IMR-90 (cell line): ENCODE data around the gene NOS1AP. TPM values are rescaled to one million over a fixed set of nuclear protein-coding genes. Genes with fewer than 3 reads are reported as not detected.

Experiments
- ATAC-seq: fragments of 200-7000 bp; cut with Tn5 transposase; 2 replicates; pipeline ENCODE4 v1.9.1; 2020; ENCODE audit warnings: low read depth, mild to moderate bottlenecking, moderate library complexity
- BruUV-seq: library from RNA; stranded (reverse); fragments of 400-500 nt; replicated peaks from 2 replicates; lab custom pipeline; 2021; lab: Mats Ljungman, UMichigan
- CTCF ChIA-PET: fragments of 300-600 bp; formaldehyde crosslinking; extraction: SDS; loops from one replicate; lab custom pipeline; 2021; ENCODE audit warnings: antibody characterized with exemption; lab: Yijun Ruan, JAX
- POLR2A ChIA-PET: fragments of 300-600 bp; sonication (Branson Sonifier 250); formaldehyde crosslinking; loops from one replicate; lab custom pipeline; 2022; ENCODE audit warnings: antibody characterized with exemption; ENCODE audit not compliant: unreplicated experiment; lab: Charles Lee
- DNase-seq: peaks from one replicate; pipeline ENCODE4 v3.0.0; 2013
- H2AFZ ChIP-seq: replicated peaks from 2 replicates; pipeline ENCODE3; 2013; ENCODE audit warnings: low read length, mild to moderate bottlenecking; ENCODE audit not compliant: poor library complexity
- H2AK5ac ChIP-seq: 2 replicates; pipeline ENCODE4 v1.6.1; 2013; ENCODE audit warnings: low read depth, low read length, inconsistent platforms
- H2AK9ac ChIP-seq: replicated peaks from 2 replicates; pipeline ENCODE3; 2013; ENCODE audit warnings: mild to moderate bottlenecking, low read depth, low read length, moderate library complexity; ENCODE audit not compliant: poor library complexity
- H2BK120ac ChIP-seq: 2 replicates; pipeline ENCODE4 v1.6.1; 2013; ENCODE audit warnings: low read depth, low read length, inconsistent platforms
- H2BK15ac ChIP-seq: 3 replicates; pipeline ENCODE4 v1.6.1; 2013; ENCODE audit warnings: low read depth, low read length, inconsistent platforms
- H2BK20ac ChIP-seq: 2 replicates; pipeline ENCODE4 v1.6.1; 2013; ENCODE audit warnings: low read depth, mild to moderate bottlenecking, inconsistent platforms, low read length, moderate library complexity
- H2BK5ac ChIP-seq: 2 replicates; pipeline ENCODE4 v1.6.1; 2013; ENCODE audit warnings: mild to moderate bottlenecking, low read depth, low read length, inconsistent platforms; ENCODE audit not compliant: poor library complexity, severe bottlenecking
- H3K14ac ChIP-seq: replicated peaks from 2 replicates; pipeline ENCODE4 v1.6.1; 2013; ENCODE audit warnings: low read depth, low read length, inconsistent platforms
- H3K18ac ChIP-seq: 2 replicates; pipeline ENCODE4 v1.6.1; 2013; ENCODE audit warnings: low read depth, low read length, control low read depth
- H3K23ac ChIP-seq: 2 replicates; pipeline ENCODE4 v1.6.1; 2013; ENCODE audit warnings: low read depth, low read length, inconsistent platforms
- H3K27ac ChIP-seq: 2 replicates; pipeline ENCODE4 v1.5.1; 2013; ENCODE audit warnings: mild to moderate bottlenecking, control low read depth, low read length; ENCODE audit not compliant: insufficient read depth
- H3K27me3 ChIP-seq: 2 replicates; pipeline ENCODE4 v1.6.1; 2013; ENCODE audit warnings: low read length; ENCODE audit not compliant: control insufficient read depth, insufficient read depth
- H3K36me3 ChIP-seq: 2 replicates; pipeline ENCODE4 v1.6.1; 2013; ENCODE audit warnings: low read length, mixed read lengths; ENCODE audit not compliant: control insufficient read depth, insufficient read depth
- H3K4ac ChIP-seq: 2 replicates; pipeline ENCODE4 v1.6.1; 2013; ENCODE audit warnings: low read depth, low read length, inconsistent platforms
- H3K4me1 ChIP-seq: 2 replicates; pipeline ENCODE4 v1.6.1; 2013; ENCODE audit warnings: low read length, mixed read lengths; ENCODE audit not compliant: control insufficient read depth, insufficient read depth
- H3K4me2 ChIP-seq: 2 replicates; pipeline ENCODE4 v1.6.1; 2013; ENCODE audit warnings: low read depth, mild to moderate bottlenecking, control low read depth, low read length, moderate library complexity
- H3K4me3 ChIP-seq: 2 replicates; pipeline ENCODE4 v1.5.1; 2013; ENCODE audit warnings: low read depth, mild to moderate bottlenecking, control low read depth, low read length, moderate library complexity; ENCODE audit not compliant: insufficient read depth
- H3K56ac ChIP-seq: 2 replicates; pipeline ENCODE4 v1.6.1; 2013; ENCODE audit warnings: low read length, inconsistent platforms; ENCODE audit not compliant: insufficient read depth; ENCODE audit errors: extremely low read depth
- H3K79me1 ChIP-seq, 2 experiments: 2 replicates each; pipeline ENCODE4 v1.6.1; 2013; ENCODE audit warnings: low read length in 2 of 2, inconsistent platforms in 1 of 2, low read depth in 1 of 2
- H3K9ac ChIP-seq: 2 replicates; pipeline ENCODE4 v1.6.1; 2013; ENCODE audit warnings: low read depth, low read length, control low read depth
- H3K9me1 ChIP-seq: 2 replicates; pipeline ENCODE4 v1.6.1; 2013; ENCODE audit warnings: low read length, inconsistent platforms; ENCODE audit not compliant: insufficient read depth
- H3K9me3 ChIP-seq: 2 replicates; pipeline ENCODE4 v1.6.1; 2013; ENCODE audit warnings: low read length; ENCODE audit not compliant: control insufficient read depth, insufficient read depth
- H4K20me1 ChIP-seq: 2 replicates; pipeline ENCODE4 v1.6.1; 2013; ENCODE audit warnings: low read length, inconsistent platforms; ENCODE audit not compliant: insufficient read depth
- H4K5ac ChIP-seq: 2 replicates; pipeline ENCODE4 v1.6.1; 2013; ENCODE audit warnings: mild to moderate bottlenecking, low read depth, low read length, control low read depth
- H4K8ac ChIP-seq, 2 experiments: 2 replicates each; pipeline ENCODE4 v1.6.1; 2013; ENCODE audit warnings: low read depth in 2 of 2, low read length in 2 of 2, control low read depth in 1 of 2, inconsistent platforms in 1 of 2
- H4K91ac ChIP-seq: 2 replicates; pipeline ENCODE4 v1.6.1; 2013; ENCODE audit warnings: low read depth, low read length, inconsistent platforms; ENCODE audit not compliant: insufficient read depth
- BHLHE40 ChIP-seq: fragments of 150-350 bp; IDR thresholded peaks from 2 replicates; pipeline ENCODE4 v1.6.1; 2016; ENCODE audit warnings: mild to moderate bottlenecking, low read depth, low read length
- CEBPB ChIP-seq: IDR thresholded peaks from 2 replicates; pipeline ENCODE4 v1.6.1; 2012; ENCODE audit warnings: low read depth, low read length, improper control_type of control experiment
- CHD1 ChIP-seq: IDR thresholded peaks from 2 replicates; pipeline ENCODE4 v1.6.1; 2012; ENCODE audit warnings: low read depth, low read length, improper control_type of control experiment
- CTCF ChIP-seq: conservative IDR thresholded peaks from 2 replicates; pipeline ENCODE4 v1.5.1; 2012; ENCODE audit warnings: mild to moderate bottlenecking, low read depth, low read length, improper control_type of control experiment
- FOS ChIP-seq: fragments of 150-350 bp; IDR thresholded peaks from 2 replicates; pipeline ENCODE4 v1.6.1; 2016; ENCODE audit warnings: low read depth, low read length
- MAFK ChIP-seq: IDR thresholded peaks from 2 replicates; pipeline ENCODE4 v1.6.1; 2012; ENCODE audit warnings: low read depth, low read length, improper control_type of control experiment
- MAZ ChIP-seq: IDR thresholded peaks from 2 replicates; pipeline ENCODE4 v1.6.1; 2012; ENCODE audit warnings: low read depth, mild to moderate bottlenecking, low read length, improper control_type of control experiment, moderate library complexity, borderline replicate concordance
- MXI1 ChIP-seq: IDR thresholded peaks from 2 replicates; pipeline ENCODE4 v1.6.1; 2012; ENCODE audit warnings: low read depth, mild to moderate bottlenecking, low read length, moderate library complexity, borderline replicate concordance
- NFE2L2 ChIP-seq: fragments of 150-350 bp; IDR thresholded peaks from 2 replicates; pipeline ENCODE4 v1.6.1; 2016; ENCODE audit warnings: low read depth, mild to moderate bottlenecking, low read length
- POLR2A ChIP-seq: IDR thresholded peaks from 2 replicates; pipeline ENCODE4 v1.6.1; 2012; ENCODE audit warnings: mild to moderate bottlenecking, low read depth, low read length
- RAD21 ChIP-seq: IDR thresholded peaks from 2 replicates; pipeline ENCODE4 v1.6.1; 2012; ENCODE audit warnings: low read length, improper control_type of control experiment
- RCOR1 ChIP-seq: IDR thresholded peaks from 2 replicates; pipeline ENCODE4 v1.6.1; 2012; ENCODE audit warnings: mild to moderate bottlenecking, low read length, improper control_type of control experiment; ENCODE audit not compliant: insufficient replicate concordance
- RFX5 ChIP-seq: IDR thresholded peaks from 2 replicates; pipeline ENCODE4 v1.8.0; 2012; ENCODE audit warnings: low read depth, mild to moderate bottlenecking, low read length, moderate library complexity
- SMC3 ChIP-seq: fragments of 150-350 bp; IDR thresholded peaks from 2 replicates; pipeline ENCODE4 v1.6.1; 2016; ENCODE audit warnings: low read depth, mild to moderate bottlenecking, antibody characterized with exemption, low read length, moderate library complexity
- dilution Hi-C: fragments of 300-500 bp; cut with HindIII; formaldehyde crosslinking; loops from one replicate; pipeline ENCODE4 v1.14.3; 2018; ENCODE audit warnings: low sequenced_read_pairs; ENCODE audit not compliant: unreplicated experiment
- in situ Hi-C: fragments of 300-500 bp; cut with MboI; formaldehyde crosslinking; loops from 3 replicates; pipeline ENCODE4 v1.14.3; 2019; ENCODE audit warnings: low sequenced_read_pairs, inconsistent platforms, mixed read lengths
- intact Hi-C: fragments of 100-400 bp; cut with micrococcal nuclease; formaldehyde crosslinking; loops from 2 replicates; pipeline ENCODE4 v1.10.0; 2022
- polyA plus RNA-seq, 3 experiments: library from polyadenylated mRNA; depleted of rRNA; stranded (reverse); fragments of >200 nt; gene quantifications; 2 replicates each; pipeline ENCODE4 v1.2.3, GENCODE V29; 2012; ENCODE audit warnings: low replicate concordance in 1 of 3
- total RNA-seq: library from RNA; depleted of rRNA; stranded (reverse); fragments of >200 nt; gene quantifications from 2 replicates; pipeline ENCODE4 v1.2.3, GENCODE V29; 2012
- TF ChIP-seq, protein P1 (sequence below): fragments of 150-350 bp; IDR thresholded peaks from 2 replicates; pipeline ENCODE4 v1.6.1; 2016; ENCODE audit warnings: low read depth, mild to moderate bottlenecking, low read length, moderate library complexity, borderline replicate concordance
- TF ChIP-seq, protein P2 (sequence below): fragments of 150-350 bp; IDR thresholded peaks from 2 replicates; pipeline ENCODE4 v1.6.1; 2017; ENCODE audit warnings: mild to moderate bottlenecking, antibody characterized with exemption, low read length, low read depth

NOS1AP gene
- total and polyA plus RNA-seq, 2 of the 4 experiments (the other 2 are of a cell fraction): 0.18 to 0.19 TPM

DNA sequence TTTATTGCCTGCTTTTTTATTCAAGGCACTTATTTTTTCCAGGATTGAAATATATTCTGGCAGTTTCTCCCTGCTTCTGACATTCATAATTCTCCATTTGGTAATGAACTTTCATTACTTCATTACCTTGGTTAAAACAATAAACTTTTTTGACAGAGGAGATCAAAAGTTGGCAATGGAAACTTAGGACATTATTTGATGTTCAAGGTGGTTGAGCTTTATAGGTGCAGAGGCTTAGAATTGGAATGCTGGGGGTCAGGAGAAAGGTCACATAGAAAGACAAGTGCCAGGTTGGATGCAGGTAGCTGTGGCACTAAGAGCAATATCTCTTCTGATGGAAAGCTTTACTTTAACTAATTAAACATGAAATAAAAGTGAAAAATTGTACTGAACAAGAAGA is 154.8 kb downstream of the NOS1AP start:
- intact Hi-C loops (no loop called here), in situ Hi-C loops (no loop called here), dilution Hi-C loops (no loop called here)

More for the DNA sequence above, 154.8 kb downstream of the NOS1AP start:
- Histone ChIP-seq H2AK5ac (no peak overlapping the region), H3K27me3 (peaks cover 7% of the 10 kb centered on the region), H2BK5ac (no peak overlapping the region), H3K23ac (no peak overlapping the region), H2BK15ac (no peak overlapping the region), H3K4me1 (no peaks in the 10 kb centered on the region), H3K14ac (no peak overlapping the region), H3K36me3 (no peaks in the 10 kb centered on the region), H3K4ac (no peak overlapping the region), H3K4me3 (no peak overlapping the region), H3K79me1 (no peaks in the 10 kb centered on the region), H3K18ac (no peak overlapping the region), H2BK20ac (no peak overlapping the region), H3K9me1 (no peaks in the 10 kb centered on the region), H2AK9ac (no peak overlapping the region), H3K4me2 (no peak overlapping the region), H2AFZ (no peak overlapping the region), H4K20me1 (no peaks in the 10 kb centered on the region), H4K8ac (no peak overlapping the region), H3K9me3 (no peaks in the 10 kb centered on the region), H3K27ac (no peak overlapping the region), H2BK120ac (no peak overlapping the region), H4K91ac (no peak overlapping the region), H3K9ac (no peak overlapping the region), H3K56ac (no peak overlapping the region), H4K5ac (no peak overlapping the region)
- ChIA-PET POLR2A (no interaction called here), CTCF (no interaction called here)
- BruUV-seq: no TSS peak
- no peak for DNase-seq
- TF ChIP-seq SMC3 (no peak), CTCF (no peak), RAD21 (no peak), RFX5 (no peak), MAFK (no peak), POLR2A (no peak), NFE2L2 (no peak), CHD1 (no peak), RCOR1 (no peak), MXI1 (no peak), CEBPB (no peak), BHLHE40 (no peak), MAZ (no peak), FOS (no peak)
- TF ChIP-seq, protein P1, sequence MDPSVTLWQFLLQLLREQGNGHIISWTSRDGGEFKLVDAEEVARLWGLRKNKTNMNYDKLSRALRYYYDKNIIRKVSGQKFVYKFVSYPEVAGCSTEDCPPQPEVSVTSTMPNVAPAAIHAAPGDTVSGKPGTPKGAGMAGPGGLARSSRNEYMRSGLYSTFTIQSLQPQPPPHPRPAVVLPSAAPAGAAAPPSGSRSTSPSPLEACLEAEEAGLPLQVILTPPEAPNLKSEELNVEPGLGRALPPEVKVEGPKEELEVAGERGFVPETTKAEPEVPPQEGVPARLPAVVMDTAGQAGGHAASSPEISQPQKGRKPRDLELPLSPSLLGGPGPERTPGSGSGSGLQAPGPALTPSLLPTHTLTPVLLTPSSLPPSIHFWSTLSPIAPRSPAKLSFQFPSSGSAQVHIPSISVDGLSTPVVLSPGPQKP: no peak
- TF ChIP-seq, protein P2, sequence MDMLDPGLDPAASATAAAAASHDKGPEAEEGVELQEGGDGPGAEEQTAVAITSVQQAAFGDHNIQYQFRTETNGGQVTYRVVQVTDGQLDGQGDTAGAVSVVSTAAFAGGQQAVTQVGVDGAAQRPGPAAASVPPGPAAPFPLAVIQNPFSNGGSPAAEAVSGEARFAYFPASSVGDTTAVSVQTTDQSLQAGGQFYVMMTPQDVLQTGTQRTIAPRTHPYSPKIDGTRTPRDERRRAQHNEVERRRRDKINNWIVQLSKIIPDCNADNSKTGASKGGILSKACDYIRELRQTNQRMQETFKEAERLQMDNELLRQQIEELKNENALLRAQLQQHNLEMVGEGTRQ: no peak
- no peak for ATAC-seq
